Suprapubic skin (tissue), 4 donors: ENCODE measurements around the gene ASB16. TPM values are rescaled to one million over a fixed set of nuclear protein-coding genes. Genes with fewer than 3 reads are reported as not detected.

Experiments
- DNase-seq, 2 donors: peaks; one replicate each; pipeline ENCODE4 v3.0.0-alpha.2; 2019; ENCODE audit warnings: low spot score in 2 of 2
- H3K27ac ChIP-seq: fragments of 200-600 bp; sonication (generic); one replicate; pipeline ENCODE4 v1.5.1; 2019
- H3K27me3 ChIP-seq: fragments of 200-600 bp; sonication (generic); one replicate; pipeline ENCODE4 v1.5.1; 2019
- H3K36me3 ChIP-seq: fragments of 200-600 bp; sonication (generic); one replicate; pipeline ENCODE4 v1.5.1; 2019
- H3K4me1 ChIP-seq: fragments of 200-600 bp; sonication (generic); one replicate; pipeline ENCODE4 v1.5.1; 2019
- H3K4me3 ChIP-seq: fragments of 200-600 bp; sonication (generic); one replicate; pipeline ENCODE4 v1.5.1; 2019; ENCODE audit warnings: mild to moderate bottlenecking
- H3K9me3 ChIP-seq: fragments of 200-600 bp; sonication (generic); one replicate; pipeline ENCODE4 v1.5.1; 2019
- EP300 ChIP-seq: sonication (generic); formaldehyde crosslinking; IDR thresholded peaks from one replicate; pipeline ENCODE4 v1.6.1; 2017; ENCODE audit warnings: antibody characterized with exemption
- POLR2A ChIP-seq, 2 donors: fragments of 450-650 bp; IDR thresholded peaks; one replicate each; pipeline ENCODE4 v1.6.1; 2017; ENCODE audit warnings: antibody characterized with exemption in 2 of 2, mild to moderate bottlenecking in 2 of 2, moderate library complexity in 2 of 2
- POLR2AphosphoS5 ChIP-seq, 3 donors: sonication (generic); formaldehyde crosslinking; IDR thresholded peaks; one replicate each; pipeline ENCODE4 v1.6.1; 2017; ENCODE audit warnings: antibody characterized with exemption in 3 of 3
- WGBS: methylation state at CpG from one replicate; pipeline ENCODE4 v1.1.5; 2018; 5-methylcytosine and 5-hydroxymethylcytosine counted together
- total RNA-seq, 4 donors: library from RNA; depleted of rRNA; stranded (reverse); fragments of >200 nt; gene quantifications; one replicate each; pipeline ENCODE4 v1.1.0, GENCODE V29; 2016
- TF ChIP-seq, protein P1 (sequence below), 2 donors: fragments of 200-600 bp in 1 of 2; fragments of 450-650 bp in 1 of 2; sonication (generic) in 1 of 2; IDR thresholded peaks; one replicate each; pipeline ENCODE4 v1.5.1; 2016 to 2019; ENCODE audit warnings: antibody characterized with exemption in 2 of 2, mild to moderate bottlenecking in 1 of 2, moderate library complexity in 1 of 2

Gene ASB16
- total RNA-seq, 4 donors from 2014 or later: not detected

DNA sequence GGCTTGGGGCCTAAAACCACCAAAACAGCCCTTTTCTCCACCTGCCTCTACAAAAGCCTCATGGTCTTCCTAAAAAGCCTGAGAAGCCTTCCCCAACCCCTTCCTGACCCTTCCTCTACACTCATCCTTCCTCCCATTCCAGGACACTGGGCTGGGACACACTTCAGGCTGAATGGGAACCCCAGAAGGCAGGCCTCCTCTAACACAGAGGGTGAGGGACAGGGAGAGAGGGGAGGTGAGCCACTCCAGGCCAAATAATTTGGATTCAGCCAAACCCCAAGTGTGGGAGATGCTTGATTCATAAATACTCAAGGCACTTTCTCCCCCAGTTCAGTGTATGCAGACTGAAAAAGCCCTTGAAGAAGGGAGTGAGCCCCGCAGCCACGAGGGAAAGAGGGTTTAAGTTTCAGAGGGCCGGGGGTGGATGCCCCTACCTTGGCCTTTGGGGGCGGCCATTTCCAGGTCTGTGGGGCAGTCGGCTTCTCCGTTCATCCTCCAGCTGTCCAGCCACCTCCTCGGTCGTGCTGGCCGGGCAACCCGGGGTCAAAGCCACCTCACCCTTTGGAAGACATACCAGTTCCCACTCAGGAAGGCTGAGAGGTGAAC is 47.3 kb downstream of the ASB16 start:
- Histone ChIP-seq H3K27me3 (no peaks in the 10 kb centered on the region), H3K9me3 (no peaks in the 10 kb centered on the region), H3K4me1 (peaks cover 38% of the 10 kb centered on the region), H3K27ac (peak overlapping the region; percentile 100), H3K36me3 (peaks cover 33% of the 10 kb centered on the region), H3K4me3 (peak overlapping the region; percentile 77)
- WGBS: 10% methylated on average over 3 of the region's 10 CpGs
- DNase-seq: peak in 1 of 2 donors; percentile 77
- TF ChIP-seq EP300 (no peak), POLR2AphosphoS5 (IDR thresholded peaks at IDR 0.05) (no peak), POLR2A (IDR thresholded peaks at IDR 0.05) (no peak)
- TF ChIP-seq, protein P1, sequence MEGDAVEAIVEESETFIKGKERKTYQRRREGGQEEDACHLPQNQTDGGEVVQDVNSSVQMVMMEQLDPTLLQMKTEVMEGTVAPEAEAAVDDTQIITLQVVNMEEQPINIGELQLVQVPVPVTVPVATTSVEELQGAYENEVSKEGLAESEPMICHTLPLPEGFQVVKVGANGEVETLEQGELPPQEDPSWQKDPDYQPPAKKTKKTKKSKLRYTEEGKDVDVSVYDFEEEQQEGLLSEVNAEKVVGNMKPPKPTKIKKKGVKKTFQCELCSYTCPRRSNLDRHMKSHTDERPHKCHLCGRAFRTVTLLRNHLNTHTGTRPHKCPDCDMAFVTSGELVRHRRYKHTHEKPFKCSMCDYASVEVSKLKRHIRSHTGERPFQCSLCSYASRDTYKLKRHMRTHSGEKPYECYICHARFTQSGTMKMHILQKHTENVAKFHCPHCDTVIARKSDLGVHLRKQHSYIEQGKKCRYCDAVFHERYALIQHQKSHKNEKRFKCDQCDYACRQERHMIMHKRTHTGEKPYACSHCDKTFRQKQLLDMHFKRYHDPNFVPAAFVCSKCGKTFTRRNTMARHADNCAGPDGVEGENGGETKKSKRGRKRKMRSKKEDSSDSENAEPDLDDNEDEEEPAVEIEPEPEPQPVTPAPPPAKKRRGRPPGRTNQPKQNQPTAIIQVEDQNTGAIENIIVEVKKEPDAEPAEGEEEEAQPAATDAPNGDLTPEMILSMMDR (IDR thresholded peaks at IDR 0.05): no peak

- H3K4me1 ChIP-seq: peaks cover 40% of the 10 kb centered on the region
- peak in 1 of 2 donors; percentile 88 for DNase-seq
- H3K27ac ChIP-seq: peak overlapping the region; percentile 100
- H3K9me3 ChIP-seq: no peaks in the 10 kb centered on the region
- no peaks in the 10 kb centered on the region for H3K27me3 ChIP-seq
- peak overlapping the region; percentile 77 for H3K4me3 ChIP-seq
- TF ChIP-seq POLR2AphosphoS5 (IDR thresholded peaks at IDR 0.05): no peak
- TF ChIP-seq EP300: no peak
- TF ChIP-seq POLR2A (IDR thresholded peaks at IDR 0.05): no peak
- TF ChIP-seq, protein P1 (IDR thresholded peaks at IDR 0.05): peak in 1 of 2 donors; percentile 80
- H3K36me3 ChIP-seq: peaks cover 33% of the 10 kb centered on the region
- 0% methylated on average over 1 of the region's 89 CpGs for WGBS
Observed at GRCh38 chr17:44218344-44219107, 48.0 kb downstream of the ASB16 start.

GRCh38 chr17:44219108-44219615 is 48.7 kb downstream of the ASB16 start:
- TF ChIP-seq POLR2AphosphoS5 (IDR thresholded peaks at IDR 0.05): no peak
- TF ChIP-seq, protein P1 (IDR thresholded peaks at IDR 0.05): peak; percentile 73
- TF ChIP-seq EP300: no peak
- TF ChIP-seq POLR2A (IDR thresholded peaks at IDR 0.05): peak in 1 of 2 donors; percentile 34
- WGBS: 0% methylated on average over 10 of the region's 73 CpGs
- DNase-seq: peak in 1 of 2 donors; percentile 82
- Histone ChIP-seq H3K27me3 (no peaks in the 10 kb centered on the region), H3K4me3 (peak overlapping the region; percentile 77), H3K9me3 (no peaks in the 10 kb centered on the region), H3K36me3 (peaks cover 28% of the 10 kb centered on the region), H3K4me1 (peaks cover 45% of the 10 kb centered on the region), H3K27ac (peak overlapping the region; percentile 100)

DNA sequence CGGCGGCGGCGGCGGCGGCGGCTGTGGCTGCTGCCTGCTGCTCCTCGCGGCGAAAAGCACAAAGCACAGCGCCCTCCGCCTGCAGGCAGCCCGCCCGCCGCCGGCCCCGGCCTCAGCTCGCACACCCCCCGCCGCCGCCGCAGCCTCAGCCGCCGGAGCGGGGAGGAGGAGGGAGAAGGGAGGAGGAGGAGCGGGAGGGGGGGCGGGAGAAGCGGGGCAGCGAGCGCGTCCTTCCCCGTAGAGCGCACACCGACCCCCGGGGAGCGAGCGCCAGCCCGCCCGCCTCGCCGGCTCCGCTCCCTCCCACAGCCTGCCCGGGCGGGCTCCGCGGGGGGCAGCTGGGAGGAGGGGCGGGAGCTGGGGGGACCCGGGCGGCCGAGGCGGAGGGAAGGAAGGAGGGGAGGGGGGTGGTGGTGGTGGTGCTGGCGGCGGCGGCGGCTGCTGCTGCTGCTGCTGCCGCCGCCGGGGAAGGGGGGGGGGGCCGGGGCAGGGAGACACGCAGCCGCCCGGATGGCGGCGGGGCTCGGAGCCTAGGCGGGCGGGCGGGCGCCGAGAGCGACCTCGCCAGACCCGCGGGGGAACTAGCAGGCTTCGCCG is 49.2 kb downstream of the ASB16 start, which contains the start of gene UBTF:
UBTF (minus strand) TSS at position 60 of the 597 bp plus-strand sequence. CDS start 1,446 bp downstream, outside the sequence.
- Histone ChIP-seq H3K27me3 (no peaks in the 10 kb centered on the region), H3K4me1 (peaks cover 45% of the 10 kb centered on the region), H3K9me3 (no peaks in the 10 kb centered on the region), H3K36me3 (peaks cover 22% of the 10 kb centered on the region), H3K4me3 (peak within 1 kb of the TSS; percentile 77), H3K27ac (peak within 1 kb of the TSS; percentile 100)
- no CpG with 5 or more reads among the region's 76 CpGs for WGBS
- peak in 1 of 2 donors; percentile 73 for DNase-seq
- TF ChIP-seq EP300: no peak
- no peak for TF ChIP-seq POLR2A (IDR thresholded peaks at IDR 0.05)
- no peak for TF ChIP-seq POLR2AphosphoS5 (IDR thresholded peaks at IDR 0.05)
- TF ChIP-seq, protein P1 (IDR thresholded peaks at IDR 0.05): no peak
